RWPE1 (cell line): ENCODE measurements around the gene SLC35C1.

ENCODE experiments used
- CTCF ChIA-PET: fragments of 350-600 bp; sonication (Branson Sonifier 250); formaldehyde crosslinking; extraction: SDS; loops from one replicate; lab custom pipeline; 2021; lab: Yijun Ruan, JAX
- POLR2A ChIA-PET: fragments of 400-600 bp; formaldehyde crosslinking; extraction: SDS; loops from one replicate; lab custom pipeline; 2020; ENCODE audit warnings: antibody characterized with exemption; ENCODE audit not compliant: low non-redundant PET; lab: Yijun Ruan, JAX
- DNase-seq: peaks from one replicate; pipeline ENCODE4 v3.0.0; 2012; ENCODE audit warnings: low spot score
- H3K27ac ChIP-seq: fragments of 450-650 bp; 2 replicates; pipeline ENCODE4 v1.5.1; 2017
- TF ChIP-seq, protein P1 (sequence below): fragments of 450-650 bp; conservative IDR thresholded peaks from 2 replicates; pipeline ENCODE4 v1.5.1; 2017; ENCODE audit warnings: low read depth, mild to moderate bottlenecking

The SLC35C1 gene

DNA sequence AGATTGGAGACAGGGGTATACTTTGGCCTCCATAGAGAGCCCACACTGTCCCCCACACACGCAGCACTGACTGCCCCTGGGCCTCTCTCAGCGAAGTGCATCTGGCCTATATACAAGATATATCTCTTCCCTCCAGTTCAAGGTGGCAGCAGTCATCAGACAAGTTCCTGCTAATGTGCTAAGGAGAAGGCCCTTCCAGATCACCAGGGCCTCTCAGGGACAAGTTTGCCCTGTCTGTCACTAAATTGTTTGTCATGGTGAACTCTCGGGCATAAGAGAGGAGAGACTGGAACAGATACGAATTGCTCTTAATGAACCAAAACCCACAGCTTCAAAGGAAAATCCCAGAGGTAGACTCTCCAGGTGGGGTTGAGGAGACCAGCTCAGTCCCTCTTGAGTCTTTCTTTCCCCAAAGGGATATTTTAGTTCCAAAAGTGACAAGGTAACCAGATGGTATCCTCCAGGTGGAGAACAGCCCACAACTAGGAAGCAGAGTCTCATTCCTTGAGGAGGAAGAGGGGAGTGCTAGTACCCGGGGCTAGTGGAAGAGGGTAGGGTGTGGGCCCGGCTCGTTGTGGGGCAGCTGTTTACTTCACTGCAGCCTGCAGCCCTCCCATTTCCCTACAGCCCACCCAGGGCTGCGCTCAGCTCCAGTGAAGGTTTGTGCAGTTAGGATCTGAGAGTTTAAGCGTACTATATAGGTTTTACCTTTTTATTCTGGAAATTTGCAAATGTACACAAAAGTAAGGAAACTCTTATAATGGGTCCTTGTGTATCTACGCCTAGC is 2.2 kb upstream of the SLC35C1 start:
- DNase-seq, result no peak
- no peak overlapping the region for H3K27ac ChIP-seq
- POLR2A ChIA-PET, result no interaction called here
- TF ChIP-seq, protein P1, sequence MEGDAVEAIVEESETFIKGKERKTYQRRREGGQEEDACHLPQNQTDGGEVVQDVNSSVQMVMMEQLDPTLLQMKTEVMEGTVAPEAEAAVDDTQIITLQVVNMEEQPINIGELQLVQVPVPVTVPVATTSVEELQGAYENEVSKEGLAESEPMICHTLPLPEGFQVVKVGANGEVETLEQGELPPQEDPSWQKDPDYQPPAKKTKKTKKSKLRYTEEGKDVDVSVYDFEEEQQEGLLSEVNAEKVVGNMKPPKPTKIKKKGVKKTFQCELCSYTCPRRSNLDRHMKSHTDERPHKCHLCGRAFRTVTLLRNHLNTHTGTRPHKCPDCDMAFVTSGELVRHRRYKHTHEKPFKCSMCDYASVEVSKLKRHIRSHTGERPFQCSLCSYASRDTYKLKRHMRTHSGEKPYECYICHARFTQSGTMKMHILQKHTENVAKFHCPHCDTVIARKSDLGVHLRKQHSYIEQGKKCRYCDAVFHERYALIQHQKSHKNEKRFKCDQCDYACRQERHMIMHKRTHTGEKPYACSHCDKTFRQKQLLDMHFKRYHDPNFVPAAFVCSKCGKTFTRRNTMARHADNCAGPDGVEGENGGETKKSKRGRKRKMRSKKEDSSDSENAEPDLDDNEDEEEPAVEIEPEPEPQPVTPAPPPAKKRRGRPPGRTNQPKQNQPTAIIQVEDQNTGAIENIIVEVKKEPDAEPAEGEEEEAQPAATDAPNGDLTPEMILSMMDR, result no peak
- CTCF ChIA-PET, result no interaction called here

DNA sequence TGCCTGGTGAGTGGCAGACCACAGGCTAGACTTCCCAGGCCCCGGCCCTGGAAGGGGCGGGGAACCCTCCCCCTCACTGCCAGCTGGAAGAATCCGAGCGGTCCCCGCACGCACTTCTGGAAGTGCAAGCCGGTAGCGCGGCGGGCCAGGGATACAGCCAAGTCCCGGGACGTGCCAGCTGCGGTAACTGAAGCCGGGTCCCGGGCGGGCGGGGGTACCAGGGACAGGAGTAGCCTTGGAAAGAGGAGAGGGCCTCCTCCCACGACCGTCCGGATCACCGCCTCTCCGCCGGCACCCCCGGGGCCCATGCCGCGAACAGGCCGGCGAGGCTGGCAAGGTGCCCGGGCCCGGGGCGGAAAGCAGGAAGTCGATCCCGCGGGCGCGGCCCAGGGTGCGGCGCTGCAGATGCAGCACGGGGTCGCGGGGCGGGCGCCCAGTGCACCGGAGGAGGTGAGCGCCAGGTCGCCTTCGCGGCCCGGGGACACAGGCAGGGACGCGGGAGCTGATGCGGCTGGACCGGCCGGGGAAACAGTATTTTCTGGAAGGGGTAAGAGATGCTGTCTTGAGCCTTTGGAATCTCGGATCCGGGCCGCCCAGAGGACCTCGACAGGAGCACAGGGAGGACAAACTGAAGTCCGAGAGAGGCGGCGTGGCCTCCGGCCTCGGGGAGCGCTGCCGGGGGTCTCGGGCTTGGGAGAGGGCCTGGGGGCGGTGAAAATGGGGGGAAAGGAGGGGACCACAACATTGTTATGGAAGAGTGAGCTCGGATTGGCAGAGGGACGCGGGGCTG is 783 bp upstream of the SLC35C1 start:
- peak overlapping the region; percentile 84 for H3K27ac ChIP-seq
- TF ChIP-seq, protein P1, result no peak
- ChIA-PET POLR2A (no interaction called here), CTCF (interaction anchor here (1.7 kb wide), 1 partner anchor 32 kb away, joined by 4 read pairs; no protein-coding TSS in a partner anchor)
- DNase-seq, result peak; percentile 39

DNA sequence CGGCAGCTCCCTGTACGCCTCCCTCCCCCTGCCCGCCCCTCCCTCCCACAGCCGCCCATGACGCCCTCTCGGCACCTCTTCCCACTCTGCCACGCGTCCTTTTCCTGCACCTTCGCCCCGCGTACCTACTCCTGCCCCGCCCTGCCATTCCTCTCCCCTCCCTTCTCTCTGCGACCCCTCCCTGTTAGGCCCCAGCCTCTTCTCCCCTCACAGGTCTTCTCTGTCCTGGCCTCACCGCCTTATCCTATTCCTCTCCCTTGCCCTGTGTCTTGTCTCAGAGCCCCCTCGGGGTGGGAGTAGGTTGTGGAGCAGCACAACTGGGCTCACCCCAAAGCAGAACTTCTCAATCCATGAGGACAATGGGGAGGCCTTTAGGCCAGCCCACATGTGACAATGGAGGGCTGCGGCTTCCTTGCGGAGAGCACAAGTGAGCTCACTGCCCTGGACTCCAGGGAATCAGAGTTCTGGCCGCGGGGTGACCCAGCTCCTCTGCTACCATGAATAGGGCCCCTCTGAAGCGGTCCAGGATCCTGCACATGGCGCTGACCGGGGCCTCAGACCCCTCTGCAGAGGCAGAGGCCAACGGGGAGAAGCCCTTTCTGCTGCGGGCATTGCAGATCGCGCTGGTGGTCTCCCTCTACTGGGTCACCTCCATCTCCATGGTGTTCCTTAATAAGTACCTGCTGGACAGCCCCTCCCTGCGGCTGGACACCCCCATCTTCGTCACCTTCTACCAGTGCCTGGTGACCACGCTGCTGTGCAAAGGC is 539 bp downstream of the SLC35C1 start:
- DNase-seq, result no peak
- H3K27ac ChIP-seq, result peak overlapping the region; percentile 84
- TF ChIP-seq, protein P1, result no peak
- POLR2A ChIA-PET, result no interaction called here
- CTCF ChIA-PET, result interaction anchor here (0.8 to 1.0 kb wide), 2 partner anchors 34 to 434 kb away, joined by 5 to 6 read pairs; no protein-coding TSS in a partner anchor

DNA sequence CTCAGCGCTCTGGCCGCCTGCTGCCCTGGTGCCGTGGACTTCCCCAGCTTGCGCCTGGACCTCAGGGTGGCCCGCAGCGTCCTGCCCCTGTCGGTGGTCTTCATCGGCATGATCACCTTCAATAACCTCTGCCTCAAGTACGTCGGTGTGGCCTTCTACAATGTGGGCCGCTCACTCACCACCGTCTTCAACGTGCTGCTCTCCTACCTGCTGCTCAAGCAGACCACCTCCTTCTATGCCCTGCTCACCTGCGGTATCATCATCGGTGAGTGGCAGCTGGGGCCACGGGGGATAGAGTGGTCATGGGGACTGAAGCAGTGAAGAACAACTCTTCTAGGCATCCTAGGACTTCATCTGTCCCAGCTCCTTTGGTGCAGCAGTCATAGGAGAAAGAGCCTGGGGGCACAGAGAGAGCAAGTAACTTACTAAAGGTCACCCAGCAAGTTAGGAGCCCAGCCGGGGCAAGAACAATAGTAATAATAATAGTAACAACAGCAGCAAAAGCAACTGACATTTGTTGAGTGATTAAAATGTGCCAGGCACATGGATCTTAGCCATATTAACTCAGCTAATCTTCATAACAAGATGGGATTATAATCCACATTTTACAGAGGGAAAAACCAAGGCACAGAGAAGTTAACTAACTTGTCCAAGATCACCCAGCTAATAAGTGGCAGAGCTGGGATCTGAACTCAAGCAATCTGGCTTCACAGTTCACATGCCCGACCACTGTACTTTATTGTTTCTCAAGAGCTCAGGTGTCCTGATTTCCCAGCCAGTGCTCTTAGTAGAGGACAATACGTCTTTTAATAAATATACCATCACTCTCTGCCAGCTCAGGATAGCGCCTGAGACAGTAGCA is 1.4 kb downstream of the SLC35C1 start:
- peak overlapping the region; percentile 84 for H3K27ac ChIP-seq
- ChIA-PET CTCF (interaction anchor here (0.8 to 1.0 kb wide), 2 partner anchors 35 to 435 kb away, joined by 5 to 6 read pairs; no protein-coding TSS in a partner anchor), POLR2A (no interaction called here)
- TF ChIP-seq, protein P1, result no peak
- DNase-seq, result no peak

DNA sequence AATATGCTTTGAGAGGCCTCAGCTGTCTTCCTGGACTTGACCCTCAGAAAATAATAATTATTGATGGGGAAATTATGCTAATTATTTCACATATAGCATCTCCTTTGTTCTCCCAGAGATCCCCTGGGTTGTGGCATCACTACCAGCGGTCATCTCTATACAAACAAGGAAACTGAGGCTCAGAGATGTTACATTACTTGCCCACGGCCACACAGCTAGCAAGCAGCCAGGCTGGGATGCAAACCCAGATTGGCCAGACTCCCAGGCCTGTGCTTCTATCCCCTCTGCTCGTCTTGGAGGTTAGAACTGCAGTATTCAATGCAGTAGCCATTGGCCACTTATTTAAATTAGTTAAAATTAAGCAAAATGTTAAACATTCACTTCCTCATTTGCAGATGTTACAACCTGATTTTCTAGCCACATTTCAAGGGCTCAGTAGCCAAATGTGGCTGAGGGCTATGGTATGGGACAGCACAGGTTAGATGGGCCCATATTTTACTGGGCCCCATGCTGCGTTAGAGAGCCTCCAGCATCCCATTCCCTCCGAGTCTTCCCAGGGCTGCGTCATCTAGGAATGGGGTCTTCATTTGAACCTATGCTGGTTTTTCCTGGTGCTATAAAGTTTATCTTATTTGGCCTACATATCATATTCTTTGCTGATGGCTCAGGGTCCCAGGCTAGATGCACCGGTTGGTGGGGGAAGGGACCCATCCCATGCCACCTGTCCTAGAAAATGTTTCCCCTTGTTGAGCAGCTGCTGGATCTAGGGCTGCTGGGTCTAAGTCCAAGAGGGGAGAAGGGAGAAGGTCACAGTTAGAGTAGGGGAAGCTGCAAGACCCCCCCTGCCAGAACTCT is 2.2 kb downstream of the SLC35C1 start:
- POLR2A ChIA-PET, result no interaction called here
- TF ChIP-seq, protein P1, result no peak
- no peak for DNase-seq
- CTCF ChIA-PET, result no interaction called here
- no peak overlapping the region for H3K27ac ChIP-seq
